B cell (primary cell): ENCODE results near the gene ATP6V1G2. TPM values are rescaled to one million over a fixed set of nuclear protein-coding genes. Genes with fewer than 3 reads are reported as not detected.

Experiments used
- ATAC-seq: fragments of 200-7000 bp; cut with Tn5 transposase; one replicate; pipeline ENCODE4 v1.10.0; 2021; ENCODE audit warnings: low read depth, mild to moderate bottlenecking, moderate number of reproducible peaks, moderate library complexity
- CTCF ChIA-PET: fragments of 350-600 bp; sonication (Branson Sonifier 250); formaldehyde crosslinking; loops from one replicate; lab custom pipeline; 2021; ENCODE audit warnings: antibody characterized with exemption, inconsistent platforms; lab: Charles Lee
- POLR2A ChIA-PET: fragments of 350-600 bp; sonication (Branson Sonifier 250); formaldehyde crosslinking; loops from one replicate; lab custom pipeline; 2021; ENCODE audit warnings: antibody characterized with exemption; lab: Charles Lee
- DNase-seq: peaks from one replicate; pipeline ENCODE4 v3.0.0; 2013
- H2AFZ ChIP-seq: 2 replicates; pipeline ENCODE4 v1.6.1; 2012; ENCODE audit warnings: mild to moderate bottlenecking, low read depth, low read length; ENCODE audit not compliant: insufficient read depth, poor library complexity, severe bottlenecking
- H3K27ac ChIP-seq, 2 donors: 1 replicate in 1 of 2; 2 replicates in 1 of 2; pipeline ENCODE4 v1.5.1; 2012 to 2013; ENCODE audit warnings: low read length in 2 of 2, mild to moderate bottlenecking in 2 of 2, moderate library complexity in 1 of 2
- H3K27me3 ChIP-seq, 4 experiments: fragments of 200-600 bp in 1 of 4; sonication (generic) in 1 of 4; replicated peaks in 1 of 4; 1 replicate in 2 of 4; 2 replicates in 2 of 4; pipeline versions ENCODE4 v1.6.1 to v1.7.0; 2013 to 2016; ENCODE audit warnings: low read length in 3 of 4, mild to moderate bottlenecking in 2 of 4, mixed read lengths in 1 of 4, moderate library complexity in 1 of 4; ENCODE audit not compliant: insufficient read depth in 4 of 4, control insufficient read depth in 3 of 4; ENCODE audit errors: control extremely low read depth in 1 of 4
- H3K36me3 ChIP-seq, 2 experiments: replicated peaks in 1 of 2; 1 replicate in 1 of 2; 2 replicates in 1 of 2; pipeline versions ENCODE4 v1.6.1 to v1.7.1; 2013; ENCODE audit warnings: low read length in 1 of 2; ENCODE audit not compliant: insufficient read depth in 2 of 2, control insufficient read depth in 1 of 2; ENCODE audit errors: control extremely low read depth in 1 of 2, extremely low read depth in 1 of 2
- H3K4me1 ChIP-seq, 2 donors: fragments of 200-600 bp in 1 of 2; sonication (generic) in 1 of 2; 1 replicate in 1 of 2; 2 replicates in 1 of 2; pipeline versions ENCODE4 v1.5.1 to v1.6.1; 2013 to 2017; ENCODE audit warnings: low read length in 2 of 2; ENCODE audit not compliant: control insufficient read depth in 2 of 2, insufficient read depth in 2 of 2
- H3K4me2 ChIP-seq: replicated peaks from 2 replicates; pipeline ENCODE3; 2012; ENCODE audit warnings: mild to moderate bottlenecking, low read depth, low read length; ENCODE audit not compliant: poor library complexity, severe bottlenecking
- H3K4me3 ChIP-seq, 5 experiments: fragments of 200-600 bp in 1 of 5; sonication (generic) in 1 of 5; 1 replicate in 3 of 5; 2 replicates in 2 of 5; pipeline versions ENCODE4 v1.5.1 to v1.7.0; 2011 to 2016; ENCODE audit warnings: low read length in 4 of 5, mild to moderate bottlenecking in 4 of 5, low read depth in 2 of 5, control low read depth in 1 of 5, moderate library complexity in 1 of 5; ENCODE audit not compliant: insufficient read depth in 1 of 5; ENCODE audit errors: control extremely low read depth in 1 of 5, extremely low read depth in 1 of 5
- H3K79me2 ChIP-seq: fragments of 200-600 bp; sonication (generic); one replicate; pipeline ENCODE4 v1.6.0; 2016; ENCODE audit warnings: low read length; ENCODE audit not compliant: control insufficient read depth, insufficient read depth
- H3K9ac ChIP-seq: fragments of 200-600 bp; sonication (generic); 2 replicates; pipeline ENCODE4 v1.6.1; 2017; ENCODE audit warnings: mild to moderate bottlenecking, low read length, moderate library complexity
- H3K9me3 ChIP-seq, 3 donors: one replicate each; pipeline versions ENCODE4 v1.6.1 to v1.7.1; 2013; ENCODE audit warnings: low read length in 2 of 3; ENCODE audit not compliant: control insufficient read depth in 2 of 3, insufficient read depth in 1 of 3; ENCODE audit errors: control extremely low read depth in 1 of 3
- H4K20me1 ChIP-seq: 2 replicates; pipeline ENCODE4 v1.6.0; 2012; ENCODE audit warnings: mild to moderate bottlenecking, low read length; ENCODE audit not compliant: insufficient read depth, control insufficient read depth, poor library complexity, severe bottlenecking
- H3K27ac Mint-ChIP-seq: one replicate; pipeline ENCODE4 v1.8.0; 2021; ENCODE audit warnings: mixed read lengths
- H3K27me3 Mint-ChIP-seq: one replicate; pipeline ENCODE4 v1.8.0; 2021; ENCODE audit warnings: mixed read lengths
- H3K4me1 Mint-ChIP-seq: one replicate; pipeline ENCODE4 v1.8.0; 2021; ENCODE audit warnings: mixed read lengths
- H3K4me3 Mint-ChIP-seq: one replicate; pipeline ENCODE4 v1.8.0; 2021; ENCODE audit warnings: mixed read lengths
- H3K9me3 Mint-ChIP-seq: one replicate; pipeline ENCODE4 v1.8.0; 2022; ENCODE audit warnings: mixed read lengths; ENCODE audit not compliant: insufficient read depth
- EZH2 ChIP-seq: IDR thresholded peaks from 2 replicates; pipeline ENCODE4 v1.6.1; 2012; ENCODE audit warnings: borderline replicate concordance, low read depth, mild to moderate bottlenecking, moderate library complexity, low read length; ENCODE audit not compliant: insufficient read depth, poor library complexity, severe bottlenecking
- WGBS: methylation state at CpG from one replicate; pipeline ENCODE4 v1.1.5; 2013; ENCODE audit warnings: missing lambda C conversion rate; ENCODE audit not compliant: insufficient coverage; 5-methylcytosine and 5-hydroxymethylcytosine counted together
- intact Hi-C: fragments of 100-400 bp; cut with micrococcal nuclease; formaldehyde crosslinking; loops from one replicate; pipeline ENCODE4 v1.10.0; 2022
- polyA plus RNA-seq: library from polyadenylated mRNA; depleted of rRNA; stranded (reverse); fragments of >200 nt; gene quantifications from 2 replicates; pipeline ENCODE4 v1.2.3, GENCODE V29; 2012
- small RNA-seq: library from RNA; depleted of rRNA; stranded (forward); fragments of <200 nt; gene quantifications from one replicate; pipeline ENCODE3, GENCODE V24; 2012; ENCODE audit warnings: low replicate concordance, low read depth; ENCODE audit not compliant: insufficient read length
- total RNA-seq, 2 donors: library from RNA; stranded (reverse); fragments of 120-200 nt in 1 of 2; gene quantifications; 1 replicate in 1 of 2; 2 replicates in 1 of 2; pipeline versions ENCODE4 v1.2.3 to v1.2.4, GENCODE V29; 2013 to 2022
- TF ChIP-seq, protein P1 (sequence below): fragments of 200-600 bp; IDR thresholded peaks from one replicate; pipeline ENCODE4 v1.8.0; 2022; ENCODE audit warnings: antibody characterized with exemption, mild to moderate bottlenecking

Gene ATP6V1G2
- total and polyA plus RNA-seq, 2 donors (not counting 1 experiment from before 2014, with no cell fraction given): 3.3 to 4.5 TPM

DNA sequence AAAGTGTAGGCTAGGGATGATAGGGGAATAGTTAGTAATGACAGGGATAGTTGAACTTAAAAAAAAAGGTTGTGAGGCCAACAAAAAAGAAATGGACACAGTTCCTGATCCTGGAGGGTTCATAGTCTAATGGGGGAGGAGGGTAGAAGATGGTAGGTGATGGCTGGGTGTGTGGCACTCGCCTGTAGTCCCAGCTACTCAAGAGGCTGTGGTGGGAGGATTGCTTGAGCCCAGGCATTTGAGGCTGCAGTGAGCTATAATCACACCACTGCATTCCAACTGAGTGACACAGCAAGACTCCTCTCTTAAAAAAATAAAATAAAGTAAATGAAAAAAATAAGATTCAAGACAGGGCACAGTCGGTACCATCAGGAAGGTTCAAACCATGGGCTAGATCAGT, 50.8 kb downstream of the ATP6V1G2 start:
- Histone ChIP-seq H3K27me3 (no peaks in the 10 kb centered on the region), H2AFZ (peak overlapping the region; percentile 87), H3K9me3 (no peaks in the 10 kb centered on the region), H3K4me1 (peaks cover 44 to 57% of the 10 kb centered on the region in 2 donors), H3K9ac (peak overlapping the region; percentile 78), H3K4me3 (peak overlapping the region in 4 of 5 experiments; percentile 85 to 91 (median 88)), H3K27ac (peak overlapping the region; percentile 80 to 86), H3K79me2 (peaks cover 81% of the 10 kb centered on the region), H3K4me2 (peak overlapping the region; percentile 93), H4K20me1 (peaks cover 27% of the 10 kb centered on the region), H3K36me3 (no peaks in the 10 kb centered on the region)
- CTCF ChIA-PET: interaction anchor here (0.6 to 4.1 kb wide), 8 partner anchors 19 to 399 kb away, joined by 3 to 57 read pairs (median 6); partner anchors contain the start of genes ATP6V1G2, DDX39B and MCCD1
- DNase-seq (no peak), ATAC-seq (no peak)
- intact Hi-C loops: loop anchor here (10.0 kb wide), 2 partner anchors 369 to 699 kb away; partner anchors contain the start of genes GPSM3, NEU1 and PBX2
- Mint-ChIP-seq H3K4me3 (peak overlapping the region; percentile 83), H3K27me3 (no peaks in the 10 kb centered on the region), H3K9me3 (no peaks in the 10 kb centered on the region), H3K27ac (peak overlapping the region; percentile 89), H3K4me1 (peaks cover 56% of the 10 kb centered on the region)
- TF ChIP-seq, protein P1, sequence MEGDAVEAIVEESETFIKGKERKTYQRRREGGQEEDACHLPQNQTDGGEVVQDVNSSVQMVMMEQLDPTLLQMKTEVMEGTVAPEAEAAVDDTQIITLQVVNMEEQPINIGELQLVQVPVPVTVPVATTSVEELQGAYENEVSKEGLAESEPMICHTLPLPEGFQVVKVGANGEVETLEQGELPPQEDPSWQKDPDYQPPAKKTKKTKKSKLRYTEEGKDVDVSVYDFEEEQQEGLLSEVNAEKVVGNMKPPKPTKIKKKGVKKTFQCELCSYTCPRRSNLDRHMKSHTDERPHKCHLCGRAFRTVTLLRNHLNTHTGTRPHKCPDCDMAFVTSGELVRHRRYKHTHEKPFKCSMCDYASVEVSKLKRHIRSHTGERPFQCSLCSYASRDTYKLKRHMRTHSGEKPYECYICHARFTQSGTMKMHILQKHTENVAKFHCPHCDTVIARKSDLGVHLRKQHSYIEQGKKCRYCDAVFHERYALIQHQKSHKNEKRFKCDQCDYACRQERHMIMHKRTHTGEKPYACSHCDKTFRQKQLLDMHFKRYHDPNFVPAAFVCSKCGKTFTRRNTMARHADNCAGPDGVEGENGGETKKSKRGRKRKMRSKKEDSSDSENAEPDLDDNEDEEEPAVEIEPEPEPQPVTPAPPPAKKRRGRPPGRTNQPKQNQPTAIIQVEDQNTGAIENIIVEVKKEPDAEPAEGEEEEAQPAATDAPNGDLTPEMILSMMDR: no peak
- no peak for TF ChIP-seq EZH2
- 88% methylated on average over 1 of the region's 2 CpGs for WGBS
- POLR2A ChIA-PET: interaction anchor here (0.7 to 1.9 kb wide), 3 partner anchors 46 to 97 kb away, joined by 4 to 8 read pairs (median 8); partner anchors contain the start of genes DDX39B, NCR3 and NFKBIL1

Small RNAs within 50 kb of the gene (small RNA-seq; reads per million reads assigned to genes)
- gene AL663061.1: not detected
- gene RF00019: not detected
- gene SNORD117: 12,958 reads per million, percentile 99 among the genes with 10 or more reads in this experiment
- not detected for gene SNORD84

Other genes starting within 250 kb of the ATP6V1G2 start
Only the 30 nearest of the 31 such genes appear.
- 3,910 and 4,028 TPM in 2 replicates for gene HLA-B, start 189.4 kb downstream of the ATP6V1G2 start, total RNA-seq
- gene HLA-B, start 189.4 kb downstream of the ATP6V1G2 start, polyA plus RNA-seq: 4,233 and 7,345 TPM in 2 replicates
- 13.9 and 17.1 TPM in 2 replicates for gene MICA, start 143.0 kb downstream of the ATP6V1G2 start, total RNA-seq
- gene MICA, start 143.0 kb downstream of the ATP6V1G2 start, polyA plus RNA-seq: 19.8 and 28.5 TPM in 2 replicates
- gene MICB, start 48.5 kb downstream of the ATP6V1G2 start, total RNA-seq: 21.9 and 24.2 TPM in 2 replicates
- gene MICB, start 48.5 kb downstream of the ATP6V1G2 start, polyA plus RNA-seq: 24.5 and 30.9 TPM in 2 replicates
- gene MCCD1, start 17.6 kb downstream of the ATP6V1G2 start, total RNA-seq: not detected in 2 replicates
- gene MCCD1, start 17.6 kb downstream of the ATP6V1G2 start, polyA plus RNA-seq: not detected in 2 replicates
- 576 and 577 TPM in 2 replicates for gene DDX39B, start 4.6 kb downstream of the ATP6V1G2 start, total RNA-seq
- gene DDX39B, start 4.6 kb downstream of the ATP6V1G2 start, polyA plus RNA-seq: 838 and 919 TPM in 2 replicates
- gene NFKBIL1, start 1.0 kb upstream of the ATP6V1G2 start, total RNA-seq: 17.8 and 18.4 TPM in 2 replicates
- 6.4 and 10.3 TPM in 2 replicates for gene NFKBIL1, start 1.0 kb upstream of the ATP6V1G2 start, polyA plus RNA-seq
- gene LTA, start 25.7 kb upstream of the ATP6V1G2 start, total RNA-seq: 5.6 and 8.8 TPM in 2 replicates
- 8.4 and 8.6 TPM in 2 replicates for gene LTA, start 25.7 kb upstream of the ATP6V1G2 start, polyA plus RNA-seq
- gene TNF, start 29.0 kb upstream of the ATP6V1G2 start, total RNA-seq: 22.2 and 22.6 TPM in 2 replicates
- 15.6 and 21.9 TPM in 2 replicates for gene TNF, start 29.0 kb upstream of the ATP6V1G2 start, polyA plus RNA-seq
- 473 and 488 TPM in 2 replicates for gene LTB, start 35.8 kb upstream of the ATP6V1G2 start, total RNA-seq
- gene LTB, start 35.8 kb upstream of the ATP6V1G2 start, polyA plus RNA-seq: 832 and 938 TPM in 2 replicates
- 7.4 and 9.5 TPM in 2 replicates for gene LST1, start 39.7 kb upstream of the ATP6V1G2 start, total RNA-seq
- gene LST1, start 39.7 kb upstream of the ATP6V1G2 start, polyA plus RNA-seq: 29.4 and 30.5 TPM in 2 replicates
- gene NCR3, start 46.4 kb upstream of the ATP6V1G2 start, total RNA-seq: 24.7 and 28.5 TPM in 2 replicates
- 52.2 and 52.5 TPM in 2 replicates for gene NCR3, start 46.4 kb upstream of the ATP6V1G2 start, polyA plus RNA-seq
- gene AIF1, start 68.6 kb upstream of the ATP6V1G2 start, total RNA-seq: 1.3 and 1.5 TPM in 2 replicates
- gene AIF1, start 68.6 kb upstream of the ATP6V1G2 start, polyA plus RNA-seq: 4.7 and 7.5 TPM in 2 replicates
- 265 and 278 TPM in 2 replicates for gene PRRC2A, start 74.1 kb upstream of the ATP6V1G2 start, total RNA-seq
- gene PRRC2A, start 74.1 kb upstream of the ATP6V1G2 start, polyA plus RNA-seq: 152 and 153 TPM in 2 replicates
- 345 and 348 TPM in 2 replicates for gene BAG6, start 106.1 kb upstream of the ATP6V1G2 start, total RNA-seq
- gene BAG6, start 106.1 kb upstream of the ATP6V1G2 start, polyA plus RNA-seq: 252 and 276 TPM in 2 replicates
- gene APOM, start 109.3 kb upstream of the ATP6V1G2 start, total RNA-seq: 2.6 and 3.6 TPM in 2 replicates
- gene APOM, start 109.3 kb upstream of the ATP6V1G2 start, polyA plus RNA-seq: 11.6 and 11.9 TPM in 2 replicates
- 34.0 and 35.1 TPM in 2 replicates for gene C6orf47, start 114.2 kb upstream of the ATP6V1G2 start, total RNA-seq
- gene C6orf47, start 114.2 kb upstream of the ATP6V1G2 start, polyA plus RNA-seq: 5.8 and 7.6 TPM in 2 replicates
- 24.2 and 24.3 TPM in 2 replicates for gene GPANK1, start 118.4 kb upstream of the ATP6V1G2 start, total RNA-seq
- 18.3 and 22.6 TPM in 2 replicates for gene GPANK1, start 118.4 kb upstream of the ATP6V1G2 start, polyA plus RNA-seq
- gene CSNK2B, start 119.5 kb upstream of the ATP6V1G2 start, total RNA-seq: 141 and 146 TPM in 2 replicates
- gene CSNK2B, start 119.5 kb upstream of the ATP6V1G2 start, polyA plus RNA-seq: 124 and 142 TPM in 2 replicates
- gene LY6G5B, start 123.4 kb upstream of the ATP6V1G2 start, total RNA-seq: 42.3 and 44.2 TPM in 2 replicates
- gene LY6G5B, start 123.4 kb upstream of the ATP6V1G2 start, polyA plus RNA-seq: 25.2 and 28.4 TPM in 2 replicates
- gene LY6G5C, start 134.5 kb upstream of the ATP6V1G2 start, total RNA-seq: 0.76 and 2.1 TPM in 2 replicates
- 0.40 and 3.4 TPM in 2 replicates for gene LY6G5C, start 134.5 kb upstream of the ATP6V1G2 start, polyA plus RNA-seq
- 78.3 and 90.3 TPM in 2 replicates for gene ABHD16A, start 156.7 kb upstream of the ATP6V1G2 start, total RNA-seq
- gene ABHD16A, start 156.7 kb upstream of the ATP6V1G2 start, polyA plus RNA-seq: 97.5 and 97.6 TPM in 2 replicates
- not detected in 2 replicates for gene LY6G6F, start 160.3 kb upstream of the ATP6V1G2 start, total RNA-seq
- 0.32 TPM in 1 of 2 replicates, not detected in the other for gene LY6G6F, start 160.3 kb upstream of the ATP6V1G2 start, polyA plus RNA-seq
- not detected in 2 replicates for gene LY6G6D, start 168.7 kb upstream of the ATP6V1G2 start, total RNA-seq
- gene LY6G6D, start 168.7 kb upstream of the ATP6V1G2 start, polyA plus RNA-seq: not detected in 2 replicates
- not detected in 2 replicates for gene LY6G6C, start 175.1 kb upstream of the ATP6V1G2 start, total RNA-seq
- gene LY6G6C, start 175.1 kb upstream of the ATP6V1G2 start, polyA plus RNA-seq: 0.13 and 0.30 TPM in 2 replicates
- 0.24 and 0.54 TPM in 2 replicates for gene MPIG6B, start 176.8 kb upstream of the ATP6V1G2 start, total RNA-seq
- 1.6 and 4.8 TPM in 2 replicates for gene MPIG6B, start 176.8 kb upstream of the ATP6V1G2 start, polyA plus RNA-seq
- gene DDAH2, start 182.7 kb upstream of the ATP6V1G2 start, total RNA-seq: 51.1 and 59.2 TPM in 2 replicates
- 64.7 and 87.2 TPM in 2 replicates for gene DDAH2, start 182.7 kb upstream of the ATP6V1G2 start, polyA plus RNA-seq
- gene CLIC1, start 189.9 kb upstream of the ATP6V1G2 start, total RNA-seq: 216 and 221 TPM in 2 replicates
- gene CLIC1, start 189.9 kb upstream of the ATP6V1G2 start, polyA plus RNA-seq: 178 and 290 TPM in 2 replicates
- 49.9 and 50.1 TPM in 2 replicates for gene MSH5, start 193.4 kb upstream of the ATP6V1G2 start, total RNA-seq
- 51.6 and 64.7 TPM in 2 replicates for gene MSH5, start 193.4 kb upstream of the ATP6V1G2 start, polyA plus RNA-seq
- gene SAPCD1, start 216.0 kb upstream of the ATP6V1G2 start, total RNA-seq: 11.1 and 12.9 TPM in 2 replicates
- 12.9 and 21.5 TPM in 2 replicates for gene SAPCD1, start 216.0 kb upstream of the ATP6V1G2 start, polyA plus RNA-seq
- gene VWA7, start 230.7 kb upstream of the ATP6V1G2 start, total RNA-seq: 5.2 and 5.6 TPM in 2 replicates
- gene VWA7, start 230.7 kb upstream of the ATP6V1G2 start, polyA plus RNA-seq: 3.2 and 6.0 TPM in 2 replicates